IMR-90 (cell line): ENCODE results near the gene RNF166. TPM values are rescaled to one million over a fixed set of nuclear protein-coding genes. Genes with fewer than 3 reads are reported as not detected.

Source experiments
- ATAC-seq: fragments of 200-7000 bp; cut with Tn5 transposase; 2 replicates; pipeline ENCODE4 v1.9.1; 2020; ENCODE audit warnings: low read depth, mild to moderate bottlenecking, moderate library complexity
- BruUV-seq: library from RNA; stranded (reverse); fragments of 400-500 nt; replicated peaks from 2 replicates; lab custom pipeline; 2021; lab: Mats Ljungman, UMichigan
- CTCF ChIA-PET: fragments of 300-600 bp; formaldehyde crosslinking; extraction: SDS; loops from one replicate; lab custom pipeline; 2021; ENCODE audit warnings: antibody characterized with exemption; lab: Yijun Ruan, JAX
- POLR2A ChIA-PET: fragments of 300-600 bp; sonication (Branson Sonifier 250); formaldehyde crosslinking; loops from one replicate; lab custom pipeline; 2022; ENCODE audit warnings: antibody characterized with exemption; ENCODE audit not compliant: unreplicated experiment; lab: Charles Lee
- DNase-seq: peaks from one replicate; pipeline ENCODE4 v3.0.0; 2013
- H2AFZ ChIP-seq: replicated peaks from 2 replicates; pipeline ENCODE3; 2013; ENCODE audit warnings: low read length, mild to moderate bottlenecking; ENCODE audit not compliant: poor library complexity
- H2AK5ac ChIP-seq: 2 replicates; pipeline ENCODE4 v1.6.1; 2013; ENCODE audit warnings: low read depth, low read length, inconsistent platforms
- H2AK9ac ChIP-seq: replicated peaks from 2 replicates; pipeline ENCODE3; 2013; ENCODE audit warnings: mild to moderate bottlenecking, low read depth, low read length, moderate library complexity; ENCODE audit not compliant: poor library complexity
- H2BK120ac ChIP-seq: 2 replicates; pipeline ENCODE4 v1.6.1; 2013; ENCODE audit warnings: low read depth, low read length, inconsistent platforms
- H2BK15ac ChIP-seq: 3 replicates; pipeline ENCODE4 v1.6.1; 2013; ENCODE audit warnings: low read depth, low read length, inconsistent platforms
- H2BK20ac ChIP-seq: 2 replicates; pipeline ENCODE4 v1.6.1; 2013; ENCODE audit warnings: low read depth, mild to moderate bottlenecking, inconsistent platforms, low read length, moderate library complexity
- H2BK5ac ChIP-seq: 2 replicates; pipeline ENCODE4 v1.6.1; 2013; ENCODE audit warnings: mild to moderate bottlenecking, low read depth, low read length, inconsistent platforms; ENCODE audit not compliant: poor library complexity, severe bottlenecking
- H3K14ac ChIP-seq: replicated peaks from 2 replicates; pipeline ENCODE4 v1.6.1; 2013; ENCODE audit warnings: low read depth, low read length, inconsistent platforms
- H3K18ac ChIP-seq: 2 replicates; pipeline ENCODE4 v1.6.1; 2013; ENCODE audit warnings: low read depth, low read length, control low read depth
- H3K23ac ChIP-seq: 2 replicates; pipeline ENCODE4 v1.6.1; 2013; ENCODE audit warnings: low read depth, low read length, inconsistent platforms
- H3K27ac ChIP-seq: 2 replicates; pipeline ENCODE4 v1.5.1; 2013; ENCODE audit warnings: mild to moderate bottlenecking, control low read depth, low read length; ENCODE audit not compliant: insufficient read depth
- H3K27me3 ChIP-seq: 2 replicates; pipeline ENCODE4 v1.6.1; 2013; ENCODE audit warnings: low read length; ENCODE audit not compliant: control insufficient read depth, insufficient read depth
- H3K36me3 ChIP-seq: 2 replicates; pipeline ENCODE4 v1.6.1; 2013; ENCODE audit warnings: low read length, mixed read lengths; ENCODE audit not compliant: control insufficient read depth, insufficient read depth
- H3K4ac ChIP-seq: 2 replicates; pipeline ENCODE4 v1.6.1; 2013; ENCODE audit warnings: low read depth, low read length, inconsistent platforms
- H3K4me1 ChIP-seq: 2 replicates; pipeline ENCODE4 v1.6.1; 2013; ENCODE audit warnings: low read length, mixed read lengths; ENCODE audit not compliant: control insufficient read depth, insufficient read depth
- H3K4me2 ChIP-seq: 2 replicates; pipeline ENCODE4 v1.6.1; 2013; ENCODE audit warnings: low read depth, mild to moderate bottlenecking, control low read depth, low read length, moderate library complexity
- H3K4me3 ChIP-seq: 2 replicates; pipeline ENCODE4 v1.5.1; 2013; ENCODE audit warnings: low read depth, mild to moderate bottlenecking, control low read depth, low read length, moderate library complexity; ENCODE audit not compliant: insufficient read depth
- H3K56ac ChIP-seq: 2 replicates; pipeline ENCODE4 v1.6.1; 2013; ENCODE audit warnings: low read length, inconsistent platforms; ENCODE audit not compliant: insufficient read depth; ENCODE audit errors: extremely low read depth
- H3K79me1 ChIP-seq, 2 experiments: 2 replicates each; pipeline ENCODE4 v1.6.1; 2013; ENCODE audit warnings: low read length in 2 of 2, inconsistent platforms in 1 of 2, low read depth in 1 of 2
- H3K9ac ChIP-seq: 2 replicates; pipeline ENCODE4 v1.6.1; 2013; ENCODE audit warnings: low read depth, low read length, control low read depth
- H3K9me1 ChIP-seq: 2 replicates; pipeline ENCODE4 v1.6.1; 2013; ENCODE audit warnings: low read length, inconsistent platforms; ENCODE audit not compliant: insufficient read depth
- H3K9me3 ChIP-seq: 2 replicates; pipeline ENCODE4 v1.6.1; 2013; ENCODE audit warnings: low read length; ENCODE audit not compliant: control insufficient read depth, insufficient read depth
- H4K20me1 ChIP-seq: 2 replicates; pipeline ENCODE4 v1.6.1; 2013; ENCODE audit warnings: low read length, inconsistent platforms; ENCODE audit not compliant: insufficient read depth
- H4K5ac ChIP-seq: 2 replicates; pipeline ENCODE4 v1.6.1; 2013; ENCODE audit warnings: mild to moderate bottlenecking, low read depth, low read length, control low read depth
- H4K8ac ChIP-seq, 2 experiments: 2 replicates each; pipeline ENCODE4 v1.6.1; 2013; ENCODE audit warnings: low read depth in 2 of 2, low read length in 2 of 2, control low read depth in 1 of 2, inconsistent platforms in 1 of 2
- H4K91ac ChIP-seq: 2 replicates; pipeline ENCODE4 v1.6.1; 2013; ENCODE audit warnings: low read depth, low read length, inconsistent platforms; ENCODE audit not compliant: insufficient read depth
- BHLHE40 ChIP-seq: fragments of 150-350 bp; IDR thresholded peaks from 2 replicates; pipeline ENCODE4 v1.6.1; 2016; ENCODE audit warnings: mild to moderate bottlenecking, low read depth, low read length
- CEBPB ChIP-seq: IDR thresholded peaks from 2 replicates; pipeline ENCODE4 v1.6.1; 2012; ENCODE audit warnings: low read depth, low read length, improper control_type of control experiment
- CHD1 ChIP-seq: IDR thresholded peaks from 2 replicates; pipeline ENCODE4 v1.6.1; 2012; ENCODE audit warnings: low read depth, low read length, improper control_type of control experiment
- ELK1 ChIP-seq: fragments of 150-350 bp; IDR thresholded peaks from 2 replicates; pipeline ENCODE4 v1.6.1; 2016; ENCODE audit warnings: low read depth, mild to moderate bottlenecking, low read length, moderate library complexity, borderline replicate concordance
- FOS ChIP-seq: fragments of 150-350 bp; IDR thresholded peaks from 2 replicates; pipeline ENCODE4 v1.6.1; 2016; ENCODE audit warnings: low read depth, low read length
- MAFK ChIP-seq: IDR thresholded peaks from 2 replicates; pipeline ENCODE4 v1.6.1; 2012; ENCODE audit warnings: low read depth, low read length, improper control_type of control experiment
- MAZ ChIP-seq: IDR thresholded peaks from 2 replicates; pipeline ENCODE4 v1.6.1; 2012; ENCODE audit warnings: low read depth, mild to moderate bottlenecking, low read length, improper control_type of control experiment, moderate library complexity, borderline replicate concordance
- MXI1 ChIP-seq: IDR thresholded peaks from 2 replicates; pipeline ENCODE4 v1.6.1; 2012; ENCODE audit warnings: low read depth, mild to moderate bottlenecking, low read length, moderate library complexity, borderline replicate concordance
- NFE2L2 ChIP-seq: fragments of 150-350 bp; IDR thresholded peaks from 2 replicates; pipeline ENCODE4 v1.6.1; 2016; ENCODE audit warnings: low read depth, mild to moderate bottlenecking, low read length
- POLR2A ChIP-seq: IDR thresholded peaks from 2 replicates; pipeline ENCODE4 v1.6.1; 2012; ENCODE audit warnings: mild to moderate bottlenecking, low read depth, low read length
- RAD21 ChIP-seq: IDR thresholded peaks from 2 replicates; pipeline ENCODE4 v1.6.1; 2012; ENCODE audit warnings: low read length, improper control_type of control experiment
- RCOR1 ChIP-seq: IDR thresholded peaks from 2 replicates; pipeline ENCODE4 v1.6.1; 2012; ENCODE audit warnings: mild to moderate bottlenecking, low read length, improper control_type of control experiment; ENCODE audit not compliant: insufficient replicate concordance
- RFX5 ChIP-seq: IDR thresholded peaks from 2 replicates; pipeline ENCODE4 v1.8.0; 2012; ENCODE audit warnings: low read depth, mild to moderate bottlenecking, low read length, moderate library complexity
- SMC3 ChIP-seq: fragments of 150-350 bp; IDR thresholded peaks from 2 replicates; pipeline ENCODE4 v1.6.1; 2016; ENCODE audit warnings: low read depth, mild to moderate bottlenecking, antibody characterized with exemption, low read length, moderate library complexity
- USF2 ChIP-seq: fragments of 150-350 bp; IDR thresholded peaks from 2 replicates; pipeline ENCODE4 v1.6.1; 2017; ENCODE audit warnings: mild to moderate bottlenecking, antibody characterized with exemption, low read length, low read depth
- WGBS, 2 experiments: methylation state at CpG; one replicate each; pipeline versions ENCODE4 v1.1.5 to v1.1.7; 2013; ENCODE audit warnings: missing lambda C conversion rate in 2 of 2; ENCODE audit not compliant: insufficient read length in 1 of 2; ENCODE audit errors: extremely low coverage in 2 of 2; 5-methylcytosine and 5-hydroxymethylcytosine counted together
- dilution Hi-C: fragments of 300-500 bp; cut with HindIII; formaldehyde crosslinking; loops from one replicate; pipeline ENCODE4 v1.14.3; 2018; ENCODE audit warnings: low sequenced_read_pairs; ENCODE audit not compliant: unreplicated experiment
- in situ Hi-C: fragments of 300-500 bp; cut with MboI; formaldehyde crosslinking; loops from 3 replicates; pipeline ENCODE4 v1.14.3; 2019; ENCODE audit warnings: low sequenced_read_pairs, inconsistent platforms, mixed read lengths
- intact Hi-C: fragments of 100-400 bp; cut with micrococcal nuclease; formaldehyde crosslinking; loops from 2 replicates; pipeline ENCODE4 v1.10.0; 2022
- polyA plus RNA-seq, 3 experiments: library from polyadenylated mRNA; depleted of rRNA; stranded (reverse); fragments of >200 nt; gene quantifications; 2 replicates each; pipeline ENCODE4 v1.2.3, GENCODE V29; 2012; ENCODE audit warnings: low replicate concordance in 1 of 3
- total RNA-seq: library from RNA; depleted of rRNA; stranded (reverse); fragments of >200 nt; gene quantifications from 2 replicates; pipeline ENCODE4 v1.2.3, GENCODE V29; 2012

The RNF166 gene
- total and polyA plus RNA-seq, 2 of the 4 experiments (the other 2 are of a cell fraction): 8.1 to 17.4 TPM

- no peak overlapping the region for H3K14ac ChIP-seq
- dilution Hi-C loops (no loop called here), intact Hi-C loops (loop anchor here (1.0 kb wide), 1 partner anchor 42 kb away; the partner anchor contains the start of gene PIEZO1), in situ Hi-C loops (loop anchor here (10.0 kb wide), 1 partner anchor 422 kb away; no protein-coding TSS in a partner anchor)
- no peak for ATAC-seq
- no peak overlapping the region for H3K4me3 ChIP-seq
- no peaks in the 10 kb centered on the region for H3K4me1 ChIP-seq
- H3K27me3 ChIP-seq: no peaks in the 10 kb centered on the region
- H2BK15ac ChIP-seq: no peak overlapping the region
- CTCF ChIA-PET: interaction anchor here (0.6 to 1.2 kb wide), 2 partner anchors 13 to 152 kb away, joined by 4 read pairs; no protein-coding TSS in a partner anchor
- no peak overlapping the region for H3K18ac ChIP-seq
- peak overlapping the region; percentile 94 for H2AK9ac ChIP-seq
- H2BK120ac ChIP-seq: no peak overlapping the region
- no TSS peak for BruUV-seq
- 0 out of 2 replicates have a peak overlapping the region, but pooled peaks have one; percentile 69 for H3K4ac ChIP-seq
- peaks cover 29% of the 10 kb centered on the region for H3K36me3 ChIP-seq
- H4K91ac ChIP-seq: no peak overlapping the region
- H4K5ac ChIP-seq: no peak overlapping the region
- H2BK20ac ChIP-seq: no peak overlapping the region
- H4K8ac ChIP-seq: no peak overlapping the region
- 0 out of 2 replicates have a peak overlapping the region, but pooled peaks have one; percentile 30 for H2AK5ac ChIP-seq
- H3K9ac ChIP-seq: no peak overlapping the region
- no peak overlapping the region for H3K4me2 ChIP-seq
- no peaks in the 10 kb centered on the region for H3K9me3 ChIP-seq
- no peak overlapping the region for H2BK5ac ChIP-seq
- POLR2A ChIA-PET: no interaction called here
- H3K23ac ChIP-seq: no peak overlapping the region
- no peak overlapping the region for H3K27ac ChIP-seq
- H3K79me1 ChIP-seq: peaks cover 13 to 62% of the 10 kb centered on the region in 2 experiments
- no peak overlapping the region for H3K56ac ChIP-seq
- 92% methylated on average over 15 of the region's 19 CpGs; no CpG with 5 or more reads in 1 of the 2 experiments for WGBS, 2 experiments
- no peak overlapping the region for H2AFZ ChIP-seq
- DNase-seq: no peak
- peaks cover 55% of the 10 kb centered on the region for H4K20me1 ChIP-seq
- no peaks in the 10 kb centered on the region for H3K9me1 ChIP-seq
- TF ChIP-seq MXI1 (no peak), RCOR1 (no peak), MAFK (no peak), ELK1 (no peak), RAD21 (no peak), SMC3 (no peak), CEBPB (no peak), USF2 (no peak), MAZ (no peak), NFE2L2 (no peak), RFX5 (no peak), POLR2A (no peak), BHLHE40 (no peak), CHD1 (no peak), FOS (no peak)
These were observed 36.8 kb upstream of the RNF166 start for GRCh38 chr16:88742896-88743605.
